Right renal pelvis (tissue), 4 donors: ENCODE data around the gene MACROD1. TPM values are rescaled to one million over a fixed set of nuclear protein-coding genes. Genes with fewer than 3 reads are reported as not detected.

Experiments used
- DNase-seq, 4 donors: peaks; one replicate each; pipeline ENCODE4 v3.0.0-alpha.2; 2013; ENCODE audit warnings: low read depth in 4 of 4, low spot score in 3 of 4, missing footprints in 1 of 4
- polyA plus RNA-seq, 4 donors: library from polyadenylated mRNA; unstranded; fragments of 120-200 nt; gene quantifications; one replicate each; pipeline ENCODE4 v1.2.1, GENCODE V29; 2013; ENCODE audit not compliant: insufficient read length in 4 of 4

The MACROD1 gene
- polyA plus RNA-seq, 4 donors = 13.6 to 18.9 (median 14.1) TPM

DNA sequence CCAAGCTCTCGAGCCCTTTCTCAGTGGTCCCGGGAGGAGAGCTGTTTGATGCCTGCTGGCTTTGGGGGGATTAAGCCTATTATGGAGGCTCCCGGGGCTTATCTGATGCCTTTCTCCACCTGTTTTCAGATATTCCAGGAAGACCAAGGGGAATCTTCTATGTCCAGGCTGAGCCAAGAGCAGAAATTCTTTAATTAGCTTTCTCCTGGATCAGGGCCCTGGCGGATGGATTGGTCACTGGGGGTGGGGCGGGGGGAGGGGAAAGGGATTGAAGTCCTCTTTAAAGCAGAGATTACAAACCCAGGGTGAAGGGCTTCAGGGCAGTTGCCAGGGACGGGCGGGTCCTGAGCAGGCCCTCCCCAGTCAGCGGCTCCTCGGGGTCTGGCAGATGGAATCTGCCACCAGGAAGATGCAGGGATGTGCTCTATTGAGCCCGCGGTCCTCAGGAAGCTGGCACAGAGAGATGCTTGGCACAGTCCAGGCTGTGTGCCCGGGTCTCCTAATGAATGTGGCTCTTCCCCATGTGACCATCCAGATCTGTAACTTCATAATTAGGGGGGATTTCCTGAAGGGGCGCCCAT, 33.6 kb downstream of the MACROD1 start:
- no peak for DNase-seq

- DNase-seq = no peak
Measured at GRCh38 chr11:64131683-64132190, 34.2 kb downstream of the MACROD1 start.

DNA sequence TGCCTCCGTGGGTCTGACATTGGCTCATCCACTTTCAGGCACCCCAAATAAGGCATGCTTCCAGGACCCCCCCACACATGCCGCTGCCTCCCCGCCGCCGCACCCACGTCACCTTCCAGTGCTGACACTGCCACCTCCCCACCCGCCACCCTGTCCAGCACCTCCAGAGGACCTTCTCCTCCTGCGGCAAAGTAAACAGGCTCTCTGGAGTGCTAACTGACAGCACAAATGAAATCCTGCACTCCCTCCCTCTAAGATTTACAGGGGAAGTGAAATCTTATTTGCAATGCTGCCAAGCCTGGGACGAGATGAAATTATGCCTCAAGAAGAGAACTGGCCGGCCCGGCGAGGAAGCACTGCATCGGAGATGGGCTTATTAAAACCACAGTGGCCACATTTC, 35.3 kb downstream of the MACROD1 start:
- no peak for DNase-seq

DNA sequence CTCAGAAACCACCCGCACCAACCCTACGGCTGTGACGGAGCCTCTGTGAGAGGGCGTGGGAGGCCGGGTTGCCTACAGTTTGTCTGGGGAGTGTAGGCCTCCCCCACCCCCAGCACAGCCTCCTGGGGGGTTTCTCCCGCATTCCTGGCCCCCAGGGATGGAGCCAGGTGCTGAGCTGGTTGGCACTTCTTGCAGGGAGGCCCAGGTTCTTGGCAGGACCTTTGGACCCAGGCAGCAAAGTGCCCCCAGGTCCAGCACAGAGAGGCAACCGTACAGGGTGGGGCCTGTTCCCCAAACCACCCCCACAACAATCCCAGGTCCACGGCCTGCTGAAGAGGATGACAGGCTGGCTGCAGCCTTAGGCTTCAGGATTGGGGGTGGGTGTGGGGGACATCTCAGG, 36.5 kb downstream of the MACROD1 start:
- no peak for DNase-seq

DNA sequence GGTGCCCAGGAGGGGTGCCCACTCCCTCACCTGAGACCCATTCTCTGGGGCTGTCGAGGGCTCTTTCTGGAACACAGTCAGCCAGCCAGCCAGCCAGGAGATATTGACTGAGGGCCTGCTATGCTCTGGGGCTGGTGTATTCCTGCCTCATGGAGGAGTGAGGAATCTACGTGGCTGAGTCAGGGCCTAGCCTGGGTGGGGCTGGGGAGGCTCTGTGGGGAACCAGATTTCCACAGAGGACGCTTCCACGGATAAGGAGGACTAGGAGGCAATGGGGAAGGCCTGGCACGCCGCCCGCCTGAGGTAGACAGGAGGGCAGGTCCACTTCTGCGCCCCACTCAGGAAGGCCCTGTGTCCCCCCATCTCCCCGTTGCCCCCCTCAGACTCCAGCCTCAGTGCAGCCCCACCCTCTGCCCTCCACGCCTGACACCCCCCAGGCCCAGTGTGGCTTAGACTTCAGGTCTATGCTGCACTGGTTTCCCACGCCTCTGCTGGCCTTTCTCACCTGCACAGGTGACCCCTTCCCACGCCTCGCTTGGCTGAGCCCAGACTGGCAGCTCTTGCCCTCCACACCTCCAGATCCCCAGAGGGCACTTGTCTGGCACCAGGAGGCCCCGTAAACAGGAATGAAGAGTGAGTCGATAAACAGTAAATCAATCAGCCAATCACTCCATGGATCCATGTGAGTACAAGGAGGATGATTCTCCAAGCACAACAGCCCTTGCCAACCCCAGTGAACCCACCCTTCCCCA, 37.5 kb downstream of the MACROD1 start:
- DNase-seq = no peak

DNA sequence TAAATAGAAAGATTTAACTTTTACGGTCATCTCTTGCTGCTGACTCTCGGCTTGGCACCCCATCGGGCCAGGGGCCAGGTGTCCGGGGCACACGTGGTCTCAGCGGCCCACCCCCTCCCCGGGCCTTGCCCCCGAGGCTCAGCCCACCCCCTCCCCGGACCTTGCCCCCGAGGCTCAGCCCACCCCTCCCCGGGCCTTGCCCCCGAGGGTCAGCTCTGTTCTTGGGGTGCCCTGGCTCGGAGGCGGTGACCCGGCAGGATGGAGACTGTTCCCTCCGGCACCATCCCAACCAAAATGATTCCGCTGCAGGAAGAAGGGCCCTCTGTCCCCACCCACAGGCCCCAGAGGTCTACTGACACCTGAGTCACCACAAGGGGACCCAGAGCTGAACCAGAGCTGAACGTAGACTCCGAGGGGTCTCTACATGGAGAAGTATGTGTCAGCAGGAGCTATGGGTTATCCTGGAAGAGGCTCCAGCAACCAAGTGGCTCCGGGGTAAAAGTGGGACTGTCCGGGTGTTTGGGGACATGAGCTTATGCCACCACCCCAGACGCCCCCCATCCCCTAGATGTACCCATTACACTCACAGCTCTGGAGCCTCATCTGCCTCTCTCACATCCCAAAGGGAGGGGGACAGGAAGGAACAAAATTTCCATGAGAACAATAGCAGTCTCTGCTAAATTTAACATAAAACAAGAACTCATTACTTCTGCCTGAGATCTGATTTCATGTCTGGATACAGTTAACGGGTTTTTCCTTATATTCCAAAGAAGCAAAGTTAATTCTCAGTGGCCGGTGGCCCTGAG, 38.4 kb downstream of the MACROD1 start:
- DNase-seq = no peak

DNA sequence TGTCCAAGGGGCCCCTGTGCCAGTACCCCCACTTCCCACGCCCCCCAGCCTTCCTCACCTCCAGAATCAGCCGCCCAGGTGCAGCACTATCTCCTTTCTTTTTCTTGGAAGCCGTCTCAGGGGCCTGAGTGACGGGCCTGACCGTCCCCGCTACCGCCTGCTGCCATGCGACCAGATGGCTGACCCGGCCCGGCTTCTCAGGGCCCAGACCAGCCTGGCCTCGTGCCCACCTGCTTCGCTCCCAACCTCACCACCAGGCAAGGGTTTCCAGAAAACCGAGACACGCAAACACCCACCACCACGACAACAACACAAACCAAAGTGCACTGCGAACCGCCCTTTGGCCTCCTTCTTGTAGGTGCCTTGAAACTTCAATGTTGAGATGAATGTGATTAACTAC, 39.1 kb downstream of the MACROD1 start:
- no peak for DNase-seq

DNA sequence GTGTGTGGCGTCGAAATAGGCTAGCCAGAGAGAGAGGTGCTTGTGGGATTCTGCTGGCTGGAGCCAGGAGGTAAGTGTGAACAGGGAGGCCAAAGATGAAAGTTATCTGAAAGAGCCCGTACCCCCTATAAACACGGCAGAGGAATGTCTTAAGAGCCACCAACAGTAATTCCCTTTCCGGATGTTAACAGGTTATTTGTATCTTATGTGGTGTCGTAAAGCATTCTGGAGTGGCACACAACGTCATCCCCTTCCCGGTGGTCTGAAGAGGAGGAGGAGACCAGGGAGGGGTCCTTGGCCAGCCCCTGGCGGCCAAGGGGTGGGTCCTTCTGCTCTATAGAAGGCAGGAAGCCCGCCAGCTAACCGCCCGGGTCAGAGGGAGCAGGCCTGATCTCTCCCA, 39.5 kb downstream of the MACROD1 start:
- no peak for DNase-seq

- DNase-seq = no peak
Measured at GRCh38 chr11:64125676-64126075, 40.2 kb downstream of the MACROD1 start.

DNA sequence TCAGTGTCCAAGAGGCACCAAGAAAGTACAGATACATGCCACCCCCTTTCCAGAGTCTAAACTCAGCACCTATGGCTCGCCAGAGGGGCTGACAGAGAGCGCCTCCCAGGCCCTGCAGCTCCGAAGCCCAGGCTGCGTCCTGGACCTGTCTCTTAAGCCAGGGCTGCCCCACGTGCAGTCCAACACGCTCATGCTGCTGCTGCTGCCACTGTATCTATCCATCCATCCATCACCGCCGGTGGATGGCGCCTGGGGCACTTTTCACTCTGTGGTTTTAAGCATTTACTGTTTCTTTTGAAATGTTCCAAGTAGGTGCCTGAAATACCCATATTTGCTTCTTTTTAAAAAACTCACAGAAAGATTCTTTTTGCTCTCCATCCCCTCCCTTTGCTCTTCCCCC, 41.8 kb downstream of the MACROD1 start:
- DNase-seq = no peak

DNA sequence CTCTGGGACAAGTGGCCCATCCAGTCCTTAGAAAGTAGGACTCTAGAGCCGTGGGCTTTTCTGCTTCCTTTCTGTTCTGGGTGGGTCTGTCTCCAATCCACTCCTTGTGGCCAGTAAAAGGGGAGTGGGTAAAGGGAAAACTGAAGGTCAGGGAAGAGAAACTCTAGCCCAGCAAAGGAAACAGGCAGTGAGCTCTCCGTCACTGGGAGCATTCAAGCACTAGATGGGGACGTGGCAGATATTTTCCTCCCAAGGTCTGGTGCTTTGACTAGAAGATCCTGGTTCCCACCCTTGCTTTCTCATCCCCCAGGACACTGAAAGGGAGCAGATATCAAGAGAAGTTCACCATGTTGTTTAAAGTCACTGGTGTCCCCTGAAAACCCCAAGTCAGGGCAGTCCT, 42.2 kb downstream of the MACROD1 start:
- no peak for DNase-seq

DNA sequence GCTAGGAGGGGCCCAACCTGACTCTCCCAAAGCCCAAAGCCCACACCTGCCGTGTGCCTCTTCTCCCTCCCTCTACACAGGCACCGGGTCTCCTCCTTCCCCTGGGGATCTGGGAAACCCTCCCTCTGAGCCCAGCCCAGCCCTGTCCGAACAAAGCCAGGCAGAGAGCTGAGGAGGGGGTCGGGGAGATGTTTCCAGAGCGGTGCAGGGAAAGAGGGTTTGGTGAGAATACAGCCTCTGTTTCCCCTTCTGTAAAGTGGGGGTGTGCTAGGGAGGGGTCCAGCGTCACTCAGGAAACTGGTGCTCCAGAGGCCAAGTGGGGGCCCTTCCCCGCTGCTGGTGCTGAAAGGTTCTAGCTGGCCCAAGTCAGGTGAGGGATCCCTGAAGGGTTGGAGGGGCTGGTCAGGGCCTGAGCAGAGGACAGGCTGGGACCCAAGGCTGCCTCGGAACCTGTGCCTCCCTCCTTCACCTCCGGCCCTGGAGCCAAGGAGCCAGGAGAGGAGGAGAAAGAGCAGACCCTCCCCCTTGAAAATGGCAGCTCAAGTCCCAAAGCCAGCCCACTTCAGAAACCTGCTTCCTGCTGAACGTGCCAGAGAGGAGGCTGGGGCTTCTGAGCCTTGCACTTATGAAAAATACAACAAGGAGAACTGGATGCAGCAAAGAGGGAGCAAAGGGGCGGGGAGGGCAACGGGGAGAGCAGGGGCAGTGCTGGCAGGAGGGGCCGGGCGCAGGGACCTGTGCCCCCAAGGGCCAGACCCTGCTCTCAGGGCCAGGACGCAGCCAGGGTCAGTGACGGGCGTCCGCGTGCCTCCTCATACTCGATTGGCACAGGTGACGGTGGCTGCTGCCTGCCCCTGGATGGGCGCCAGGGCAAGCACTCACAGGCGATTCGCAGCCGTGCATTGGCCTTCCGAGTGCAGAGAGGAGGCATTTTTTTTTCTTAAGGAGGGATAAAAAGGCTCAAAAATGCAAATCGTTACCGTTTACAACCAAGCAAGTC, 43.2 kb downstream of the MACROD1 start:
- DNase-seq = no peak

DNA sequence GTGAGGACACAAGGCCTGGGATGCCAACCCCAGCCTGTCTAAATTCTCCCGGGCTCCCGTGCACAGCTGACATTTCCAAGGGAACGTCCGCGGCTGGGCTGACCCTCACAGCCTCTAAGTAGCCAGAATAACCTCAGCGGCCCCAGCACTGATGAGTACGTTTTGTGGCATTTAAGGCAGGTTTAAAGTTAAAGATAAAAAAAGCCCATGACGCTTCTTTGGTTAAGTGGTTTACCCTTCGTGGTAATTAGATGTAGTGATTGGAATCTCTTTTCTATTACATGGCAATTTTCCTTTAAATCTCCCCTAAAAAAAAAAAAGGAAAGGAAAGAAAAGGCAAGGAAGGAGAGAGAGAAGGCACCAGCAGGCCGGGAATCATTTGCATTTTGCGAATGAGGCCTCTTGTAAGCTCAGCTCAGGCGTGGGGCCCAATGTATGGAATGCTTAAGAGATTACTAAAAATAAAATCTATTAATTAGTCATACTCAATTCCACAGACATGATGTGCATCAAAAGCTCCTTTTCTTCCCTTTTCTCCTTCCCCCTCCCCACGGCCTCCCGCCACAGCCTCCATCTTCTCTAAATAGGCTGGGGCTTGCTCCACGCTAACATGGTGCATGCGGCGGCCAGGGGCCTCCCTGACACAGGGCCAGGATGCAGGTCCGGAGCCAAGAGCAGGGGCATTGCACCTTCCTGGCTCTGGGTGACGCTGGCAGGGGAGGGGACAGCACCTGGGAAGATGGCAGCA, 44.1 kb downstream of the MACROD1 start:
- DNase-seq = no peak

DNA sequence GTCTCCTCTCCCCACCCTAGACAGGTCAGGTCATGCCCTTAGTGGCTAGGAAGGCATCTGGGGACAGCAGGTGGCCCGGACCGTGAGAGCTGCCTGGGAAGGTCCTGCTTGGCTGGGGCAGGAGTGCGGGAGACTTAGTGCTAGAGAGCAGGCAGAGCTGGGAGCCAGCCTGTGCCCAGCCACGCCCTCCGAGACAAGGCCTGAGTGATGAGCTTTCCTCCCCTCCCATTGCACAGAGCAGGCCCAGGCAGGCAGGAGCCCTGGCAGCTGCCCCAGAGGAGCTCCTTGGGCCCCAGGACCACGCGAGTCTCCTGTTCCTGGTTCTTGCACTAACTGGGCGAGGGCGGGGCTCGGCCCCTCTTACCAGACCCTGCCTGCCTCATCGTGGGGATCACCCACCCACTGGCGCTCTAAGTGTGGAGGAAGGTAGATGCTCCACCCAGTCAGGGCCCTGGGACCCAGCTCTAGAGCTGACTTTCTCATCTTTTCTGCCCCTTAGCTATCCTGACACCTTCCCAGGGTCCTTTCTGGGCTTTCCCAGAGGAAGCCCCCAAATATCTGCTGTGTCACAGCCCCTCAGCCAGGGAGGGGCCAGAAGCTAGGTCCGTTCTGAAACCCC, 44.9 kb downstream of the MACROD1 start:
- DNase-seq = no peak

GRCh38 chr11:64119700-64120099, 46.2 kb downstream of the MACROD1 start:
- DNase-seq = no peak

DNA sequence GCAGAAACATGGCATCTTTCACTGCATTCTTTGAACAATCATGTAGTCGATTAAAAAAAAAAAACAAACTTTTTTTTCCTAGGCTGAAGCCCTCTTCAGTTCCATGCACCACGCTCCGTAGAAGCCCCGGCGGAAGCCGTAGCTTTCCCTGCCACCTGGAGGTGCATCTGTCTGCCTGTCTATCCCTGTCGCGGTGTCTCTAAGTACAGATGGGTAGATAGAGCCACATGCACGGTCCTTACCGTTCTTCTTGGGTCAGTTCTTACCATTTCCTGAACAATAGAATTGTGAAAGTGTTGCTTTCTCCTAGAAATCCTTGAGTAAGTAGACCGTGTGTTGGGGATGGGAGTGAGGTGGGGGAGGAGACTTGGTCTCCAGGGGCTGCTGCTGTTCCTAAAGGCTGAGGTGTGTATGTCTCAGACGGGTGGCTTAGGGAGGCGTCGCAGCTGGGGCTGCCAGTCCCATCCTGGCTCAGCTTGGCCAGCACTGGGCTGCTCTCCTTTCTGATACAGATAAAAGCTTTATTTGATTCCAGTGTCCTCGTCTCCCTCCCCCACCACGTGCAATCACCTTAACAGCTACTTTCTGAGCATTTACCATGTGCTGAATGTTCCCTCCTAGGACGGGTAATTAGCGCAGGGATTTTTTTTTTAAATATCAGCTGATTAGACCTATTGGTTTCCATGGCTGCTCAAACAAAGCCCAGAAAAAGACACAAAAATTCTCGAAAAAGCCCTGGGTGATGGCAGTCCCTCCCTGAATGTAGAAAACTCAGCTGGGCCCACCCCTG, 46.8 kb downstream of the MACROD1 start:
- DNase-seq = no peak

DNA sequence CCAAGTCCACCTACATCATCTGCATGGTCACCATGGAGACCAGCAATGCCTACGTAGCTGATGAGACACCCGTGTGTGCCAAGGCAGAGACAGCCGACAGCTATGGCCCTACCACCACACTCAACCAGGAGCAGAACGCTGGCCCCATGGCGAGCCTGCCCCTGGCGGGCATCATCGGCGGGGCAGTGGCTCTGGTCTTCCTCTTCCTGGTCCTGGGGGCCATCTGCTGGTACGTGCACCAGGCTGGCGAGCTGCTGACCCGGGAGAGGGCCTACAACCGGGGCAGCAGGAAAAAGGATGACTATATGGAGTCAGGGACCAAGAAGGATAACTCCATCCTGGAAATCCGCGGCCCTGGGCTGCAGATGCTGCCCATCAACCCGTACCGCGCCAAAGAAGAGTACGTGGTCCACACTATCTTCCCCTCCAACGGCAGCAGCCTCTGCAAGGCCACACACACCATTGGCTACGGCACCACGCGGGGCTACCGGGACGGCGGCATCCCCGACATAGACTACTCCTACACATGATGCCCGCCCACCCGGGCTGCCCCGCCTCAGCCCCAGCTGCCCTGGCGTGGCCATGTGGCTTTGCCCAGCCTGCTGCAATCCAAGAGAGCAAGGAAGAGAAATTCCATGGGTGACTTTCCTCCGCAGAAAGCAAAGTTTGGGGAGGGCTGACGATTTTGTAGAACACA, 48.0 kb downstream of the MACROD1 start:
- DNase-seq = no peak
